Psoas muscle (tissue), 8 donors: ENCODE results near the gene CD27. TPM values are rescaled to one million over a fixed set of nuclear protein-coding genes. Genes with fewer than 3 reads are reported as not detected.

Experiments
- ATAC-seq, 4 donors: fragments of 200-7000 bp; cut with Tn5 transposase; one replicate each; pipeline ENCODE4 v1.9.1; 2020; ENCODE audit warnings: moderate library complexity in 3 of 4, mild to moderate bottlenecking in 2 of 4
- DNase-seq, 2 donors: peaks; one replicate each; pipeline ENCODE4 v3.0.0-alpha.2; 2020
- H3K27ac ChIP-seq: fragments of 200-600 bp; one replicate; pipeline ENCODE4 v1.8.0; 2022
- H3K27me3 ChIP-seq, 3 donors: fragments of 200-600 bp in 1 of 3; one replicate each; pipeline versions ENCODE4 v1.6.1 to v1.8.0; 2013 to 2022; ENCODE audit warnings: low read length in 2 of 3, mild to moderate bottlenecking in 2 of 3, moderate library complexity in 1 of 3; ENCODE audit not compliant: insufficient read depth in 3 of 3
- H3K36me3 ChIP-seq, 2 donors: fragments of 200-600 bp in 1 of 2; one replicate each; pipeline versions ENCODE4 v1.6.1 to v1.8.0; 2013 to 2022; ENCODE audit warnings: low read depth in 1 of 2, mild to moderate bottlenecking in 1 of 2, moderate library complexity in 1 of 2; ENCODE audit not compliant: insufficient read depth in 1 of 2
- H3K4me1 ChIP-seq: fragments of 200-600 bp; one replicate; pipeline ENCODE4 v1.8.0; 2022
- H3K4me3 ChIP-seq: fragments of 200-600 bp; one replicate; pipeline ENCODE4 v1.8.0; 2022; ENCODE audit warnings: mild to moderate bottlenecking
- H3K9me3 ChIP-seq: fragments of 200-600 bp; one replicate; pipeline ENCODE4 v1.8.0; 2022
- WGBS, 3 donors: extraction: QIAGEN DNeasy Blood & Tissue Kit; methylation state at CpG; one replicate each; pipeline versions ENCODE4 v1.1.6 to v1.1.7; 2013; 5-methylcytosine and 5-hydroxymethylcytosine counted together
- intact Hi-C, 2 donors: fragments of 100-400 bp; cut with DNase I; formaldehyde crosslinking; loops; one replicate each; pipeline versions ENCODE4 v1.11.0 to v1.14.2; 2022
- polyA plus RNA-seq, 3 donors: library from polyadenylated mRNA; stranded (reverse); fragments of 200-250 nt; gene quantifications; one replicate each; pipeline ENCODE4 v1.2.3, GENCODE V29; 2013
- total RNA-seq, 4 donors: library from RNA; stranded (reverse); fragmentation: NEBNext Ultra II Directional in 2 of 4; extraction: Animal tissue kit (Norgen Biotek cat#: 25700) in 2 of 4; gene quantifications; one replicate each; pipeline versions ENCODE4 v1.2.1 to v1.2.4, GENCODE V29; 2021 to 2023
- TF ChIP-seq, protein P1 (sequence below): fragments of 200-600 bp; IDR thresholded peaks from one replicate; pipeline ENCODE4 v1.8.0; 2022; ENCODE audit warnings: antibody characterized with exemption
- donor health status: healthy with polysubstance abuse.
- donor health status: DM: no; HTN: no; CAD: no; lungs with moderate emphysema.
- donor health status: Bipolar disorder and iron deficiency.
- donor health status: healthy.
- donor health status: DM: yes; HTN: yes; CAD: no.
- donor health status: DM: no; HTN: no; CAD: no.
- donor health status: DM: no; HTN: no; CAD: no.
- donor health status: DM: yes; HTN: yes; CAD: no.

CD27 gene
- total and polyA plus RNA-seq, 7 donors, result 0.10 to 0.29 (median 0.28) TPM; not detected in 4

DNA sequence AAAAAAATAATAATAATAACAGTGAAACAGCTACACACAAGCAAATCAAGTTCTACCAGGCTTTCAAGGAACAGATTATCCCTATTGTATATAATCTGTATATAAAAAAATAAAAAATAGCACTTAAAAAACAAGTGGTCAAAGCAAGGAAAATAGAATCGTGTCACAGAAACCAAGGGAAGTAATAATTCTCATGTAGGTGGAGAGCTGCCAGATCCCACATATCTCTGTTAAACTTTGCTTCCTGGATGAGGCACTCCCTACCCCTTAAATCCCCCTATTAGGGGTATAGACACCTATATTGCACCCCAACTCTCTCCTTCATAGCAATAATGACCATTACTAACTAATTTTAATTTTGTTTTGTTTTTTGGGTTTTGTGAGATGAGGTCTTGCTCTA, 4.4 kb upstream of the CD27 start:
- Histone ChIP-seq H3K9me3 (no peaks in the 10 kb centered on the region), H3K4me3 (no peak overlapping the region), H3K27ac (no peak overlapping the region), H3K4me1 (no peaks in the 10 kb centered on the region), H3K36me3 (peaks cover 0 to 41% of the 10 kb centered on the region in 2 donors), H3K27me3 (no peaks in the 10 kb centered on the region)
- ATAC-seq (no peak), DNase-seq (no peak)
- TF ChIP-seq, protein P1, sequence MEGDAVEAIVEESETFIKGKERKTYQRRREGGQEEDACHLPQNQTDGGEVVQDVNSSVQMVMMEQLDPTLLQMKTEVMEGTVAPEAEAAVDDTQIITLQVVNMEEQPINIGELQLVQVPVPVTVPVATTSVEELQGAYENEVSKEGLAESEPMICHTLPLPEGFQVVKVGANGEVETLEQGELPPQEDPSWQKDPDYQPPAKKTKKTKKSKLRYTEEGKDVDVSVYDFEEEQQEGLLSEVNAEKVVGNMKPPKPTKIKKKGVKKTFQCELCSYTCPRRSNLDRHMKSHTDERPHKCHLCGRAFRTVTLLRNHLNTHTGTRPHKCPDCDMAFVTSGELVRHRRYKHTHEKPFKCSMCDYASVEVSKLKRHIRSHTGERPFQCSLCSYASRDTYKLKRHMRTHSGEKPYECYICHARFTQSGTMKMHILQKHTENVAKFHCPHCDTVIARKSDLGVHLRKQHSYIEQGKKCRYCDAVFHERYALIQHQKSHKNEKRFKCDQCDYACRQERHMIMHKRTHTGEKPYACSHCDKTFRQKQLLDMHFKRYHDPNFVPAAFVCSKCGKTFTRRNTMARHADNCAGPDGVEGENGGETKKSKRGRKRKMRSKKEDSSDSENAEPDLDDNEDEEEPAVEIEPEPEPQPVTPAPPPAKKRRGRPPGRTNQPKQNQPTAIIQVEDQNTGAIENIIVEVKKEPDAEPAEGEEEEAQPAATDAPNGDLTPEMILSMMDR, result no peak
- WGBS, 3 donors, result 44 to 74% (median 64%) methylated on average over 1 of the region's 1 CpG
- intact Hi-C loops, result no loop called here

DNA sequence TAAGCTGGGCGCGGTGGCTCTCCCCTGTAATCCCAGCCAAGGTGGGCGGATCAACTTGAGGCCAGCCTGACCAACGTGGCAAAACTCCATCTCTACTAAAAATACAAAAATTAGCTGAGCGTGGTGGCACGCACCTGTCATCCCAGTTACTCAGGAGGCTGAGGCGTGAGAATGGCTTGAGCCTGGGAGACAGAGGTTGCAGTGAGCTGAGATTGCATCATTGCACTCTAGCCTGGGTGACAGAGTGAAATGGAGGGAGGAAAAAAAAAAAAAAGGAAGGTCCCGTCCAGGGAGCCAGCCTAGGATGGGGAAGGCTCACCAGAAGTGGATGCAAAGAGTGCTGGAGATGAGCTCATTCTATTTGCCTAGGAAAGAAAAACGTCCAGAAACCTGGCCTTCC, 1.9 kb upstream of the CD27 start:
- peaks cover 0 to 64% of the 10 kb centered on the region in 2 donors for H3K36me3 ChIP-seq
- H3K4me1 ChIP-seq, result no peaks in the 10 kb centered on the region
- H3K27me3 ChIP-seq, result no peaks in the 10 kb centered on the region
- TF ChIP-seq, protein P1, result no peak
- no peak overlapping the region for H3K4me3 ChIP-seq
- DNase-seq (no peak), ATAC-seq (no peak)
- intact Hi-C loops, result no loop called here
- WGBS, 3 donors, result 71 to 90% (median 79%) methylated on average over 8 to 9 of the region's 9 CpGs
- no peaks in the 10 kb centered on the region for H3K9me3 ChIP-seq
- H3K27ac ChIP-seq, result no peak overlapping the region

DNA sequence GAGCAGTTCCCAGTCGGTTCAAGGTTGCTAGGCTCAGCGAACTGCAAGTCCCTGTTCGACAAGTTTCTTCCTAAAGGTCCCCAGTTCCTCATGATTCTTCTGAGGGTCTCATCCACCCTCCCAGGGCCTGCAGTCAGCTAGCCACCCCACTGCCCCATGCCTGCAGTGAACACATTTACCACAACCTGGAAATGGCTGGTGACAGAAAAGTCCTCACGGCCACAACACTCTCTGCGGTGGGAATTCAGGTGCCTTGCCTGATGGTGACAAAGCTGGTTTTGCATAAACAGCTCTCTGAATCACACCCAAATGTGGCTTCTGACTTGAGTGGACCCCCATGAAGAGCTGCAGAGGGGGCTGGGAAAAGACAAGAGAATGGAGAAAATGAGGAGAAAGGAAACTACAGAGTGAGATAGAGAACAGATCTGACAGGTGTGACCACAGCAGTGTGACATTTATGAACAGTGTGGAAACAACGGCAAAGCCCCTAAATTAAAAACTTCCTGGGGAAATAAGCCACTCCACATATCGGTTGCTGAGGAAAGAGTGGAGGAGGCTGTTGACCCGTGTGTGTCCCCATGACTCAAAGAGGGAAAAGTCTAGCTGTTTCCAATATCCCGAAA, 1.3 kb upstream of the CD27 start:
- no peaks in the 10 kb centered on the region for H3K9me3 ChIP-seq
- no peak overlapping the region for H3K27ac ChIP-seq
- ATAC-seq (no peak), DNase-seq (no peak)
- H3K36me3 ChIP-seq, result peaks cover 0 to 67% of the 10 kb centered on the region in 2 donors
- no peak overlapping the region for H3K4me3 ChIP-seq
- WGBS, 3 donors, result 58 to 61% (median 60%) methylated on average over 9 of the region's 9 CpGs
- H3K4me1 ChIP-seq, result no peaks in the 10 kb centered on the region
- H3K27me3 ChIP-seq, result no peaks in the 10 kb centered on the region
- intact Hi-C loops, result no loop called here
- TF ChIP-seq, protein P1, result no peak

DNA sequence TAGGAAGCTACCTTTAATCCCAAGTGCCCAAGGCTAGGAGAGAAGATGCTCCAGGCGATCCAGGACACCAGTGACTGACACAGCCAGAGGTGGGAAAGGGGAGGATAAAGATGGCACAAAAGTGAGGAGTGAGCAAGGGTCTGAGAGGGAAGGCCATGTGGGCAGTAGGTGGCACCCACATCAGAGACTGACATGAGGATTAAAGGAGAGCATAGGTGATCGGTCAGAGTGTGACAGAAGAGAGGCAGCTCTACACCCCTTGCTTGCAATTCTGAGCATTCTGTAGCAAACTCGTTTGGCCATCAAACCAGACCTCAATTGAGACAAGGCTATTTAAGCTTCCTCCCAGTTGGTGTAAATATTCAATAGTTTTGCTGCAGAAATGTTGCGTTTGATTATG, 724 bp upstream of the CD27 start:
- Histone ChIP-seq H3K27me3 (no peaks in the 10 kb centered on the region), H3K36me3 (peaks cover 0 to 64% of the 10 kb centered on the region in 2 donors), H3K27ac (no peak overlapping the region), H3K4me3 (no peak overlapping the region), H3K9me3 (no peaks in the 10 kb centered on the region), H3K4me1 (no peaks in the 10 kb centered on the region)
- intact Hi-C loops, result no loop called here
- DNase-seq, result no peak
- TF ChIP-seq, protein P1, result no peak
- 82 to 90% (median 87%) methylated on average over 4 of the region's 4 CpGs for WGBS, 3 donors
- ATAC-seq, result no peak
